Loucy (cell line): ENCODE measurements around the gene CEP63.
A peak's percentile ranks its signal among the peaks of the same experiment; 100 is the strongest.

Experiments used
- H2AFZ ChIP-seq: fragments of 200-600 bp; sonication (generic); 2 replicates; pipeline ENCODE4 v1.6.0; 2016; ENCODE audit warnings: antibody characterized with exemption, mild to moderate bottlenecking, low read length, moderate library complexity
- H3F3A ChIP-seq: fragments of 200-600 bp; 2 replicates; pipeline ENCODE4 v1.6.0; 2016; ENCODE audit warnings: antibody characterized with exemption, low read depth, mild to moderate bottlenecking
- H3K27me3 ChIP-seq: fragments of 200-600 bp; sonication (generic); 2 replicates; pipeline ENCODE4 v1.6.1; 2014; ENCODE audit warnings: low read length, mild to moderate bottlenecking; ENCODE audit not compliant: insufficient read depth, poor library complexity, severe bottlenecking
- H3K36me3 ChIP-seq: fragments of 200-600 bp; sonication (generic); 2 replicates; pipeline ENCODE4 v1.6.1; 2016; ENCODE audit warnings: low read length; ENCODE audit not compliant: insufficient read depth
- H3K4me1 ChIP-seq: fragments of 200-600 bp; sonication (generic); 2 replicates; pipeline ENCODE4 v1.5.1; 2014; ENCODE audit warnings: low read length, mild to moderate bottlenecking; ENCODE audit not compliant: insufficient read depth, poor library complexity, severe bottlenecking
- H3K4me2 ChIP-seq: fragments of 200-600 bp; sonication (generic); 2 replicates; pipeline ENCODE4 v1.6.0; 2014; ENCODE audit warnings: antibody characterized with exemption, low read length, low read depth, mild to moderate bottlenecking; ENCODE audit not compliant: poor library complexity, severe bottlenecking
- H3K4me3 ChIP-seq: fragments of 200-600 bp; sonication (generic); 2 replicates; pipeline ENCODE4 v1.5.1; 2014; ENCODE audit warnings: low read length, mild to moderate bottlenecking, mixed read lengths; ENCODE audit not compliant: poor library complexity, severe bottlenecking
- H3K79me2 ChIP-seq: fragments of 200-600 bp; sonication (generic); 2 replicates; pipeline ENCODE4 v1.6.1; 2014; ENCODE audit warnings: low read length; ENCODE audit not compliant: insufficient read depth
- H3K9ac ChIP-seq: fragments of 200-600 bp; sonication (generic); 2 replicates; pipeline ENCODE4 v1.6.0; 2014; ENCODE audit warnings: mild to moderate bottlenecking, low read depth, low read length, moderate library complexity; ENCODE audit not compliant: poor library complexity, severe bottlenecking
- H3K9me2 ChIP-seq: fragments of 200-600 bp; sonication (generic); replicated peaks from 2 replicates; pipeline ENCODE4 v1.6.1; 2016; ENCODE audit warnings: low read depth, low read length, mixed read lengths
- H3K9me3 ChIP-seq: fragments of 200-600 bp; sonication (generic); 2 replicates; pipeline ENCODE4 v1.6.1; 2014; ENCODE audit warnings: mild to moderate bottlenecking, antibody characterized with exemption, low read length, low read depth; ENCODE audit not compliant: insufficient read depth
- H4K20me1 ChIP-seq: fragments of 200-600 bp; sonication (generic); 2 replicates; pipeline ENCODE4 v1.6.0; 2014; ENCODE audit warnings: antibody characterized with exemption, low read length, mild to moderate bottlenecking; ENCODE audit not compliant: insufficient read depth, poor library complexity, severe bottlenecking
- CTCF ChIP-seq: fragments of 200-600 bp; sonication (generic); conservative IDR thresholded peaks from 2 replicates; pipeline ENCODE4 v1.5.1; 2014; ENCODE audit warnings: mild to moderate bottlenecking, antibody characterized with exemption, low read length
- EZH2phosphoT487 ChIP-seq: fragments of 200-600 bp; IDR thresholded peaks from 2 replicates; pipeline ENCODE4 v1.6.1; 2018; ENCODE audit warnings: antibody characterized with exemption, mild to moderate bottlenecking, moderate library complexity, borderline replicate concordance

Gene CEP63

GRCh38 chr3:134473868-134474546 lies 11.8 kb upstream of the CEP63 start:
- Histone ChIP-seq H3K79me2 (no peaks in the 10 kb centered on the region), H3K4me1 (no peaks in the 10 kb centered on the region), H3K9me3 (no peaks in the 10 kb centered on the region), H3K4me3 (no peak overlapping the region), H3K9ac (no peak overlapping the region), H3K36me3 (peaks cover 24% of the 10 kb centered on the region), H3K27me3 (no peaks in the 10 kb centered on the region), H2AFZ (no peak overlapping the region), H4K20me1 (no peaks in the 10 kb centered on the region), H3F3A (no peaks in the 10 kb centered on the region), H3K4me2 (no peak overlapping the region), H3K9me2 (no peaks in the 10 kb centered on the region)
- TF ChIP-seq CTCF (peak; percentile 83), EZH2phosphoT487 (no peak)

- Histone ChIP-seq H3K4me2 (no peak overlapping the region), H2AFZ (no peak overlapping the region), H3K4me1 (no peaks in the 10 kb centered on the region), H3K79me2 (no peaks in the 10 kb centered on the region), H4K20me1 (no peaks in the 10 kb centered on the region), H3F3A (no peaks in the 10 kb centered on the region), H3K27me3 (no peaks in the 10 kb centered on the region), H3K36me3 (peaks cover 26% of the 10 kb centered on the region), H3K9me3 (no peaks in the 10 kb centered on the region), H3K9me2 (no peaks in the 10 kb centered on the region), H3K4me3 (no peak overlapping the region), H3K9ac (no peak overlapping the region)
- TF ChIP-seq EZH2phosphoT487 (no peak), CTCF (no peak)
Measured at GRCh38 chr3:134474956-134475355, 10.9 kb upstream of the CEP63 start.

- Histone ChIP-seq H3K9me3 (no peaks in the 10 kb centered on the region), H3K9me2 (no peaks in the 10 kb centered on the region), H3F3A (no peaks in the 10 kb centered on the region), H4K20me1 (no peaks in the 10 kb centered on the region), H3K79me2 (no peaks in the 10 kb centered on the region), H3K4me2 (no peak overlapping the region), H3K4me1 (no peaks in the 10 kb centered on the region), H3K4me3 (no peak overlapping the region), H3K36me3 (peaks cover 38% of the 10 kb centered on the region), H3K27me3 (no peaks in the 10 kb centered on the region), H3K9ac (no peak overlapping the region), H2AFZ (no peak overlapping the region)
- TF ChIP-seq CTCF (no peak), EZH2phosphoT487 (no peak)
Measured at GRCh38 chr3:134476306-134476705, 9.6 kb upstream of the CEP63 start.
